ENCODE results near the gene EDNRB. TPM values are rescaled to one million over a fixed set of nuclear protein-coding genes. Genes with fewer than 3 reads are reported as not detected.
"Not testable (repeated sequence)": the region's sequence is repeated elsewhere in the genome, so short reads cannot be mapped to it uniquely, and the experiment has no call there.

EDNRB gene
- 10 to 100 TPM in 11 of 12 donors, not detected in 1; 11.4 to 34.3 (median 13.7) TPM for polyA plus RNA-seq (ENCODE audit: insufficient read length in 12 of 12)
- long read RNA-seq, donor 1, full-length matches to known transcripts = 41 of 47 reads
- long read RNA-seq, donor 1, partial matches to known transcripts = 6 of 47 reads
- long read RNA-seq, donor 1, other reads (novel, unspliced or antisense) = 0 of 47 reads
- long read RNA-seq, donor 2, full-length matches to known transcripts = 4 of 4 reads
- long read RNA-seq, donor 2, partial matches to known transcripts = 0 of 4 reads
- long read RNA-seq, donor 2, other reads (novel, unspliced or antisense) = 0 of 4 reads
- long read RNA-seq, donor 3, full-length matches to known transcripts = 5 of 5 reads
- long read RNA-seq, donor 3, partial matches to known transcripts = 0 of 5 reads
- long read RNA-seq, donor 3, other reads (novel, unspliced or antisense) = 0 of 5 reads
- long read RNA-seq, donor 4, full-length matches to known transcripts = 1 of 1 reads
- long read RNA-seq, donor 4, partial matches to known transcripts = 0 of 1 reads
- long read RNA-seq, donor 4, other reads (novel, unspliced or antisense) = 0 of 1 reads
- long read RNA-seq, donor 5, full-length matches to known transcripts = 9 of 9 reads
- long read RNA-seq, donor 5, partial matches to known transcripts = 0 of 9 reads
- long read RNA-seq, donor 5, other reads (novel, unspliced or antisense) = 0 of 9 reads
- long read RNA-seq, donor 6, full-length matches to known transcripts = 8 of 8 reads
- long read RNA-seq, donor 6, partial matches to known transcripts = 0 of 8 reads
- long read RNA-seq, donor 6, other reads (novel, unspliced or antisense) = 0 of 8 reads
- long read RNA-seq, donor 7, full-length matches to known transcripts = 2 of 2 reads
- long read RNA-seq, donor 7, partial matches to known transcripts = 0 of 2 reads
- long read RNA-seq, donor 7, other reads (novel, unspliced or antisense) = 0 of 2 reads
- long read RNA-seq, donor 8, full-length matches to known transcripts = 8 of 8 reads
- long read RNA-seq, donor 8, partial matches to known transcripts = 0 of 8 reads
- long read RNA-seq, donor 8, other reads (novel, unspliced or antisense) = 0 of 8 reads
- long read RNA-seq, donor 9, full-length matches to known transcripts = 9 of 9 reads
- long read RNA-seq, donor 9, partial matches to known transcripts = 0 of 9 reads
- long read RNA-seq, donor 9, other reads (novel, unspliced or antisense) = 0 of 9 reads
- long read RNA-seq, donor 10, full-length matches to known transcripts = 10 of 10 reads
- long read RNA-seq, donor 10, partial matches to known transcripts = 0 of 10 reads
- long read RNA-seq, donor 10, other reads (novel, unspliced or antisense) = 0 of 10 reads
- long read RNA-seq, donor 11, full-length matches to known transcripts = 8 of 8 reads
- long read RNA-seq, donor 11, partial matches to known transcripts = 0 of 8 reads
- long read RNA-seq, donor 11, other reads (novel, unspliced or antisense) = 0 of 8 reads

GRCh38 chr13:77918391-77919245 lies at the start of gene EDNRB:
Gene EDNRB (minus strand): TSS chr13:77918831. CDS start chr13:77918573, 258 bp downstream.
- DNase-seq = peak; percentile 48

GRCh38 chr13:77966671-77967070 lies 48.0 kb upstream of the EDNRB start:
- no peak for DNase-seq

- DNase-seq = no peak
Observed at GRCh38 chr13:77952737-77953136, 34.1 kb upstream of the EDNRB start.

GRCh38 chr13:77952276-77952675 lies 33.6 kb upstream of the EDNRB start:
- DNase-seq = no peak

GRCh38 chr13:77946522-77946921 lies 27.9 kb upstream of the EDNRB start:
- no peak for DNase-seq

- DNase-seq = not testable (repeated sequence)
Observed at GRCh38 chr13:77935063-77935462, 16.4 kb upstream of the EDNRB start.

- DNase-seq = no peak
Observed at GRCh38 chr13:77930430-77930829, 11.8 kb upstream of the EDNRB start.

GRCh38 chr13:77928909-77929308 lies 10.3 kb upstream of the EDNRB start:
- DNase-seq = no peak

- DNase-seq = no peak
Observed at GRCh38 chr13:77925616-77926015, 7.0 kb upstream of the EDNRB start.

GRCh38 chr13:77919921-77920294 lies 1.3 kb upstream of the EDNRB start:
- DNase-seq = no peak

GRCh38 chr13:77919246-77919920 lies 752 bp upstream of the EDNRB start:
- peak; percentile 31 for DNase-seq

GRCh38 chr13:77916488-77916887 lies 2.1 kb downstream of the EDNRB start:
- no peak for DNase-seq

- no peak for DNase-seq
Observed at GRCh38 chr13:77915686-77916085, 2.9 kb downstream of the EDNRB start.

GRCh38 chr13:77913003-77913402 lies 5.6 kb downstream of the EDNRB start:
- DNase-seq = no peak

GRCh38 chr13:77911751-77912150 lies 6.9 kb downstream of the EDNRB start:
- no peak for DNase-seq

- no peak for DNase-seq
Observed at GRCh38 chr13:77909827-77910226, 8.8 kb downstream of the EDNRB start.

- no peak for DNase-seq
Observed at GRCh38 chr13:77908531-77908930, 10.1 kb downstream of the EDNRB start.

GRCh38 chr13:77907666-77908341 lies 10.8 kb downstream of the EDNRB start:
- DNase-seq = no peak

GRCh38 chr13:77904031-77904430 lies 14.6 kb downstream of the EDNRB start:
- no peak for DNase-seq

Measured in muscle of arm (tissue), 14 donors.